Left ventricle myocardium superior (tissue), 1 donor: ENCODE measurements around the gene ANKRD28. TPM values are rescaled to one million over a fixed set of nuclear protein-coding genes. Genes with fewer than 3 reads are reported as not detected.
A peak's percentile ranks its signal among the peaks of the same experiment; 100 is the strongest.
"Not testable (repeated sequence)": the region's sequence is repeated elsewhere in the genome, so short reads cannot be mapped to it uniquely, and the experiment has no call there.

Experiments used
- ATAC-seq: fragments of 200-7000 bp; cut with Tn5 transposase; one replicate; pipeline ENCODE4 v1.9.1; 2020; ENCODE audit warnings: mild to moderate bottlenecking, moderate library complexity
- DNase-seq: peaks from one replicate; pipeline ENCODE4 v3.0.0-alpha.2; 2020
- intact Hi-C: fragments of 100-400 bp; cut with micrococcal nuclease; formaldehyde crosslinking; loops from one replicate; pipeline ENCODE4 v1.11.0; 2022
- total RNA-seq: library from RNA; stranded (reverse); fragmentation: NEBNext Ultra II Directional; extraction: Animal tissue kit (Norgen Biotek cat#: 25700); gene quantifications from one replicate; pipeline ENCODE4 v1.2.1, GENCODE V29; 2021
- donor health status: DM: no; HTN: yes; CAD: no; lungs with severe emphysema.

Gene ANKRD28
- total RNA-seq, 1 donor from 2014 or later: 23.9 TPM

- ATAC-seq: no peak
- intact Hi-C loops: no loop called here
These were observed 53.6 kb downstream of the ANKRD28 start for GRCh38 chr3:15744176-15744575.

GRCh38 chr3:15743587-15744009, 54.2 kb downstream of the ANKRD28 start:
- no peak for ATAC-seq
- DNase-seq: no peak
- intact Hi-C loops: no loop called here

More at GRCh38 chr3:15744176-15744575, 53.6 kb downstream of the ANKRD28 start:
- DNase-seq: no peak

- intact Hi-C loops, ATAC-seq, DNase-seq: not testable (repeated sequence)
These were observed 55.5 kb downstream of the ANKRD28 start for GRCh38 chr3:15742236-15742635.

- intact Hi-C loops, DNase-seq, ATAC-seq: not testable (repeated sequence)
These were observed 59.2 kb downstream of the ANKRD28 start for GRCh38 chr3:15738616-15739005.

- intact Hi-C loops: no loop called here
- DNase-seq: no peak
- ATAC-seq: no peak
These were observed 66.8 kb downstream of the ANKRD28 start for GRCh38 chr3:15731024-15731423.

GRCh38 chr3:15728766-15729165, 69.0 kb downstream of the ANKRD28 start:
- DNase-seq (no peak), ATAC-seq (no peak)
- intact Hi-C loops: no loop called here

- intact Hi-C loops: no loop called here
- ATAC-seq (no peak), DNase-seq (no peak)
These were observed 70.9 kb downstream of the ANKRD28 start for GRCh38 chr3:15726881-15727280.

- intact Hi-C loops: no loop called here
- ATAC-seq: no peak
- no peak for DNase-seq
These were observed 71.7 kb downstream of the ANKRD28 start for GRCh38 chr3:15726043-15726442.

GRCh38 chr3:15724446-15724845, 73.3 kb downstream of the ANKRD28 start:
- DNase-seq: no peak
- no peak for ATAC-seq
- intact Hi-C loops: no loop called here

- ATAC-seq: no peak
- DNase-seq: no peak
- intact Hi-C loops: no loop called here
These were observed 74.2 kb downstream of the ANKRD28 start for GRCh38 chr3:15723624-15723884.

GRCh38 chr3:15722877-15723623, 74.7 kb downstream of the ANKRD28 start:
- DNase-seq (no peak), ATAC-seq (no peak)
- intact Hi-C loops: no loop called here

GRCh38 chr3:15716178-15716577, 81.6 kb downstream of the ANKRD28 start:
- intact Hi-C loops: no loop called here
- ATAC-seq: no peak
- no peak for DNase-seq

GRCh38 chr3:15714448-15714847, 83.3 kb downstream of the ANKRD28 start:
- ATAC-seq (no peak), DNase-seq (no peak)
- intact Hi-C loops: no loop called here

- intact Hi-C loops: no loop called here
- DNase-seq: no peak
- ATAC-seq: peak; percentile 38
These were observed 84.4 kb downstream of the ANKRD28 start for GRCh38 chr3:15713364-15713763.

GRCh38 chr3:15711281-15711680, 86.5 kb downstream of the ANKRD28 start:
- no peak for ATAC-seq
- DNase-seq: no peak
- intact Hi-C loops: no loop called here

GRCh38 chr3:15708882-15709677, 88.7 kb downstream of the ANKRD28 start:
- ATAC-seq (no peak), DNase-seq (no peak)
- intact Hi-C loops: no loop called here

- intact Hi-C loops: no loop called here
These were observed 90.0 kb downstream of the ANKRD28 start for GRCh38 chr3:15707779-15708178.

GRCh38 chr3:15703346-15703745, 94.4 kb downstream of the ANKRD28 start:
- intact Hi-C loops: no loop called here
- no peak for ATAC-seq

More at GRCh38 chr3:15707779-15708178, 90.0 kb downstream of the ANKRD28 start:
- ATAC-seq (peak; percentile 48), DNase-seq (no peak)

GRCh38 chr3:15694628-15695027, 103.2 kb downstream of the ANKRD28 start:
- intact Hi-C loops: no loop called here
- no peak for DNase-seq
- no peak for ATAC-seq

More at GRCh38 chr3:15703346-15703745, 94.4 kb downstream of the ANKRD28 start:
- no peak for DNase-seq

- intact Hi-C loops: no loop called here
- ATAC-seq (no peak), DNase-seq (no peak)
These were observed 104.4 kb downstream of the ANKRD28 start for GRCh38 chr3:15693355-15693754.

- intact Hi-C loops: no loop called here
- no peak for ATAC-seq
These were observed 107.0 kb downstream of the ANKRD28 start for GRCh38 chr3:15690748-15691147.

More at GRCh38 chr3:15690748-15691147, 107.0 kb downstream of the ANKRD28 start:
- no peak for DNase-seq
